Chondrocyte (in vitro differentiated cells): ENCODE results near the gene SLC16A13. TPM values are rescaled to one million over a fixed set of nuclear protein-coding genes. Genes with fewer than 3 reads are reported as not detected.

Experiments used
- DNase-seq: peaks from one replicate; pipeline ENCODE4 v3.0.0; 2021; ENCODE audit warnings: mixed read lengths, low spot score
- H3K27ac Mint-ChIP-seq: one replicate; pipeline ENCODE4 v1.8.0; 2021; ENCODE audit warnings: mild to moderate bottlenecking, moderate library complexity, mixed read lengths; ENCODE audit not compliant: unreplicated experiment
- H3K27me3 Mint-ChIP-seq: 2 replicates; pipeline ENCODE4 v1.8.0; 2021; ENCODE audit warnings: low read depth, mixed read lengths
- H3K36me3 Mint-ChIP-seq: 2 replicates; pipeline ENCODE4 v1.8.0; 2021; ENCODE audit warnings: low read depth, mixed read lengths
- H3K4me1 Mint-ChIP-seq: 2 replicates; pipeline ENCODE4 v1.8.0; 2021; ENCODE audit warnings: low read depth, mild to moderate bottlenecking, mixed read lengths
- H3K4me3 Mint-ChIP-seq: one replicate; pipeline ENCODE4 v1.8.0; 2021; ENCODE audit warnings: mild to moderate bottlenecking, moderate library complexity, mixed read lengths; ENCODE audit not compliant: unreplicated experiment
- H3K9me3 Mint-ChIP-seq: 2 replicates; pipeline ENCODE4 v1.8.0; 2021; ENCODE audit warnings: low read depth, mixed read lengths
- CTCF ChIP-seq: fragments of 200-600 bp; sonication (generic); IDR thresholded peaks from 2 replicates; pipeline ENCODE4 v1.5.0; 2021; ENCODE audit warnings: antibody characterized with exemption, mild to moderate bottlenecking, moderate library complexity
- total RNA-seq: library from RNA; stranded (reverse); gene quantifications from 3 replicates; pipeline ENCODE4 v1.2.1, GENCODE V29; 2021

SLC16A13 gene
- total RNA-seq, 1 donor from 2014 or later, result 4.8 TPM

GRCh38 chr17:7060165-7060891 is 24.5 kb downstream of the SLC16A13 start:
- Mint-ChIP-seq H3K27me3 (peaks cover 6% of the 10 kb centered on the region), H3K27ac (no peak overlapping the region), H3K4me3 (no peak overlapping the region), H3K4me1 (peaks cover 22% of the 10 kb centered on the region), H3K36me3 (peaks cover 1% of the 10 kb centered on the region), H3K9me3 (no peaks in the 10 kb centered on the region)
- no peak for DNase-seq
- no peak for TF ChIP-seq CTCF

- peaks cover 14% of the 10 kb centered on the region for H3K9me3 Mint-ChIP-seq
- H3K4me3 Mint-ChIP-seq, result no peak overlapping the region
- no peak for TF ChIP-seq CTCF
- DNase-seq, result no peak
- H3K27me3 Mint-ChIP-seq, result peaks cover 6% of the 10 kb centered on the region
- no peak overlapping the region for H3K27ac Mint-ChIP-seq
- peaks cover 22% of the 10 kb centered on the region for H3K4me1 Mint-ChIP-seq
- H3K36me3 Mint-ChIP-seq, result peaks cover 5% of the 10 kb centered on the region
These were observed 27.8 kb downstream of the SLC16A13 start for GRCh38 chr17:7063518-7064094.

- TF ChIP-seq CTCF, result no peak
- H3K27ac Mint-ChIP-seq, result peak overlapping the region; percentile 49
- peaks cover 18% of the 10 kb centered on the region for H3K4me1 Mint-ChIP-seq
- H3K36me3 Mint-ChIP-seq, result peaks cover 6% of the 10 kb centered on the region
- H3K9me3 Mint-ChIP-seq, result peaks cover 19% of the 10 kb centered on the region
- H3K27me3 Mint-ChIP-seq, result peaks cover 6% of the 10 kb centered on the region
- DNase-seq, result peak; percentile 49
- H3K4me3 Mint-ChIP-seq, result no peak overlapping the region
These were observed 28.4 kb downstream of the SLC16A13 start for GRCh38 chr17:7064261-7064660.

- no peak overlapping the region for H3K27ac Mint-ChIP-seq
- no peak overlapping the region for H3K4me3 Mint-ChIP-seq
- no peak for DNase-seq
- H3K27me3 Mint-ChIP-seq, result peaks cover 13% of the 10 kb centered on the region
- peaks cover 8% of the 10 kb centered on the region for H3K36me3 Mint-ChIP-seq
- peaks cover 19% of the 10 kb centered on the region for H3K9me3 Mint-ChIP-seq
- peaks cover 11% of the 10 kb centered on the region for H3K4me1 Mint-ChIP-seq
- no peak for TF ChIP-seq CTCF
These were observed 31.4 kb downstream of the SLC16A13 start for GRCh38 chr17:7067198-7067597.

- H3K9me3 Mint-ChIP-seq, result peaks cover 19% of the 10 kb centered on the region
- peaks cover 22% of the 10 kb centered on the region for H3K27me3 Mint-ChIP-seq
- H3K4me1 Mint-ChIP-seq, result peaks cover 11% of the 10 kb centered on the region
- TF ChIP-seq CTCF, result no peak
- peaks cover 8% of the 10 kb centered on the region for H3K36me3 Mint-ChIP-seq
- no peak overlapping the region for H3K27ac Mint-ChIP-seq
- no peak for DNase-seq
- H3K4me3 Mint-ChIP-seq, result no peak overlapping the region
These were observed 32.5 kb downstream of the SLC16A13 start for GRCh38 chr17:7068268-7068667.
